ENCODE data around the gene LYZ. TPM values are rescaled to one million over a fixed set of nuclear protein-coding genes. Genes with fewer than 3 reads are reported as not detected.

The LYZ gene
- total and polyA plus RNA-seq, 12 donors, result 5.6 to 295 (median 12.3) TPM

DNA sequence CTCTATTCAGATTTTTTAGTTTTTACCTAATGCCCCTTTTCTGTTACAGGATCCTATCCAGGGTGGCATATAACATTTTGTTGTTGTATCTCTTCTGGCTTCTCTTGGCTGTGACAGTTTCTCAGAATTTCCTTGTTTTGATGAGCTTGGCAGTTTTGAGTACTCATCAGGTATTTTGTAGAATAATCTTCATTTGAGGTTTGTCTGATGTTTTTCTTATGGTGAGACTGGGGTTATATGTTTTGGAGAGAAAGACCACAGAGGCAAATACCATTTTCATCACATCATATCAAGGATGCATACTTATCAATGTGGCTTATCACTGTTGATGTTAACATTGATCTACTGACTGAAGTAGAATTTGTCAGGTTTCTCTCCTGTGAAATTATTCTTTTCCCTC is 14.0 kb upstream of the LYZ start:
- Histone ChIP-seq H3K9me3 (no peaks in the 10 kb centered on the region), H3K27me3 (peaks cover 0 to 25% (median 1%) of the 10 kb centered on the region in 7 donors), H3K4me3 (no peak overlapping the region), H3K4me1 (peaks cover 0 to 55% (median 7%) of the 10 kb centered on the region in 9 donors), H3K36me3 (no peaks in the 10 kb centered on the region), H3K27ac (no peak overlapping the region)
- ATAC-seq, result no peak
- no peak for DNase-seq
- TF ChIP-seq, protein P1, sequence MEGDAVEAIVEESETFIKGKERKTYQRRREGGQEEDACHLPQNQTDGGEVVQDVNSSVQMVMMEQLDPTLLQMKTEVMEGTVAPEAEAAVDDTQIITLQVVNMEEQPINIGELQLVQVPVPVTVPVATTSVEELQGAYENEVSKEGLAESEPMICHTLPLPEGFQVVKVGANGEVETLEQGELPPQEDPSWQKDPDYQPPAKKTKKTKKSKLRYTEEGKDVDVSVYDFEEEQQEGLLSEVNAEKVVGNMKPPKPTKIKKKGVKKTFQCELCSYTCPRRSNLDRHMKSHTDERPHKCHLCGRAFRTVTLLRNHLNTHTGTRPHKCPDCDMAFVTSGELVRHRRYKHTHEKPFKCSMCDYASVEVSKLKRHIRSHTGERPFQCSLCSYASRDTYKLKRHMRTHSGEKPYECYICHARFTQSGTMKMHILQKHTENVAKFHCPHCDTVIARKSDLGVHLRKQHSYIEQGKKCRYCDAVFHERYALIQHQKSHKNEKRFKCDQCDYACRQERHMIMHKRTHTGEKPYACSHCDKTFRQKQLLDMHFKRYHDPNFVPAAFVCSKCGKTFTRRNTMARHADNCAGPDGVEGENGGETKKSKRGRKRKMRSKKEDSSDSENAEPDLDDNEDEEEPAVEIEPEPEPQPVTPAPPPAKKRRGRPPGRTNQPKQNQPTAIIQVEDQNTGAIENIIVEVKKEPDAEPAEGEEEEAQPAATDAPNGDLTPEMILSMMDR (IDR thresholded peaks at IDR 0.05), result no peak
- intact Hi-C loops (cut with DNase I), result no loop called here

DNA sequence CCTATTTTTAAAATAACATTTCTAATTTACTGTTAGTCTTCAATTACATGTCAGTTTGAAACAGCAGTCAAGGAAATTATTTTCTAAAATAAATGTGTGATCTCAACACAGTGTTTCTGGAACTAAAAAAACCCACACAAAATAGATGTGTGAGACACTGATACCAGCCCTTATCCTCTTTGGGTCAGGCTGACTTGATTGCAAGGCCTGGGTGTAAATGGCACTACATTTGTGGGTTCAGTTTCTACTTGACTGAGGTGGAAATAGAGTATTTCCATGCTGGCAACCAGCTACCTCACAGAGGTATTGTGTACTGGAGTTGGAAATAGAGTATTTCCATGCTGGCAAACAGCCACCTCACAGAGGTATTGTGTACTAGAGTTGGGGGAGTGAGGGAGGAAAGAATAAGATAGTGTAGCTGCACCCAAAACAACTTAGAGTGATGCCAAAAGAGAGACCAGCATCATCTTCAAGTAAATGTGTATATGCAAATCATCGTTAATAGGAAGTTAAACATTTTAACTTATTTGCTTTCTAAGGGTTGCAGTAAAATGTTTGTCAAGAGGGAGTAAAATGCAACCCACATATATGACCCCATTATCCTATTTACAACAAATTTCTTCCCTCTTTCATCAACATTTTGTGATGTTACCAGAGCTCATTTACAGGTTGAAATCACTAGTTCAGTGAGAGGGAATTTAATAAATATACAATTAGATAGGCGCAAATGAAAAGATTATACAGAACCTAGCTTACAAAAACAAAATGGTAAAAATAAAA is 10.7 kb upstream of the LYZ start:
- H3K9me3 ChIP-seq, result no peaks in the 10 kb centered on the region
- H3K4me3 ChIP-seq, result no peak overlapping the region
- H3K36me3 ChIP-seq, result no peaks in the 10 kb centered on the region
- ATAC-seq, result no peak
- WGBS, 2 donors, result 83 to 93% methylated on average over 2 of the region's 2 CpGs
- H3K27ac ChIP-seq, result peak overlapping the region in 1 of 10 donors; percentile 76
- H3K4me1 ChIP-seq, result peaks cover 0 to 55% (median 0%) of the 10 kb centered on the region in 9 donors
- DNase-seq, result no peak
- intact Hi-C loops (cut with DNase I), result no loop called here
- TF ChIP-seq, protein P1 (IDR thresholded peaks at IDR 0.05), result no peak
- peaks cover 0 to 6% (median 0%) of the 10 kb centered on the region in 7 donors for H3K27me3 ChIP-seq

DNA sequence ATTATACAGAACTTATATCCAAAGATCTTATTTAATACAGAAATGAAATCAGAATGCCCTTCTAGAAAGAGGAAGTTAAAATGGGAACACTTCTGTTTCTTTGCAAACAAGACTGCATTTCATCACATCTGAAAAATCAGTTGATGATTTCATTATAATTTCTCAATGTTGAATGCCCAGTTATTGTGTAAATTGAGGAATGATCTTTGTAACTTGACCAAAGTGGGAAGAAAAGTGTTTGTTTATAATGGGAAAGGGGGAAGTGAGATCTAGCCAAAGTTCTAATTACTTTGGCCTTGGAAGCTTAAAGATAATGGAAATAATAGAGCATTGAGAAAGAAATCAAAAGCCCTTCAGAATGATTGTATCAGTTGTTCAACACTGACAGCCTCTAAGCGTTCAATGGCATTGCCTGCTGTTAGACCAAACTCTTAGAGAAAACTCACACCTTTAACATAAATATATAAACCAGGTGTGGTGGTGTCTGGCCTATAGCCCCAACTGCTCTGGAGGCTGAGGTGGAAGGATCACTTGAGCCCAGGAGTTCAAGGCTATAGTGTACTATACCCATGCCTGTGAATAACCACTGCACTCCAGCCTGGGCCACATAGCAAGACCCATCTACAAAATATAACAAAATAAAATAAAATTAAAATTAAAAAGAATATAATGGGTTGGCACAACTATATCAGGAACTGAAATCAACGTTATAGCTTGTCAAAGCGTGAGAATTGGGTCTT is 9.9 kb upstream of the LYZ start:
- H3K27me3 ChIP-seq, result peaks cover 0 to 6% (median 0%) of the 10 kb centered on the region in 7 donors
- WGBS, 2 donors, result 83% methylated on average over 3 of the region's 3 CpGs
- peak overlapping the region in 1 of 10 donors; percentile 73 for H3K27ac ChIP-seq
- no peaks in the 10 kb centered on the region for H3K36me3 ChIP-seq
- ATAC-seq (peak in 1 of 8 donors; percentile 19), DNase-seq (no peak)
- TF ChIP-seq, protein P1 (IDR thresholded peaks at IDR 0.05), result no peak
- intact Hi-C loops (cut with DNase I), result no loop called here
- no peaks in the 10 kb centered on the region for H3K9me3 ChIP-seq
- no peak overlapping the region for H3K4me3 ChIP-seq
- H3K4me1 ChIP-seq, result peaks cover 0 to 63% (median 0%) of the 10 kb centered on the region in 9 donors

DNA sequence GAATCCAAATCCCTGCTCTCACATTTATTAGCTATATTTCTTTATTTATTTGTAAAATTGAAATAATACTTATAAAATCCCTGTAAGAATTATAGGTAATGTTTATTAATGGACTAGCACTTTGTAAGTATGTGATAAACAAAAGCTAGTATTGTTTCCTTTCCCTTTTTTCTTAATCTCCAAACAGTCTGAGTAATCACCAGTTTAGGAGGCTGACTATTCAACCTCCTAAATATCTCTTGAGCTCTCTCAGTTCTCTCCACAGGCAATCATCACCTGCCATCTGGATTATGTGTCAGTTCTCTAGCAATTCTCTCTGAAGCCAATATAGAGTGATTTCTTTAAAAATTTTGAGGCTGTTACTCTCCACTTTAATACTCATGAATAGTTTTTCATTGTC is 9.2 kb upstream of the LYZ start:
- H3K27ac ChIP-seq, result peak overlapping the region in 1 of 10 donors; percentile 73
- no peak for DNase-seq
- no peak overlapping the region for H3K4me3 ChIP-seq
- no peak for ATAC-seq
- TF ChIP-seq, protein P1 (IDR thresholded peaks at IDR 0.05), result no peak
- intact Hi-C loops (cut with DNase I), result no loop called here
- no peaks in the 10 kb centered on the region for H3K27me3 ChIP-seq
- no peaks in the 10 kb centered on the region for H3K9me3 ChIP-seq
- peaks cover 0 to 68% (median 0%) of the 10 kb centered on the region in 9 donors for H3K4me1 ChIP-seq
- no peaks in the 10 kb centered on the region for H3K36me3 ChIP-seq
